DMS53 treated with DMSO at 0.1 percent for 48 hours (cell line): ENCODE data around the gene SNF8.

Experiments
- DNase-seq: peaks from one replicate; lab custom pipeline; 2025; ENCODE audit not compliant: unreplicated experiment; lab: John Stamatoyannopoulos, UW

The SNF8 gene

DNA sequence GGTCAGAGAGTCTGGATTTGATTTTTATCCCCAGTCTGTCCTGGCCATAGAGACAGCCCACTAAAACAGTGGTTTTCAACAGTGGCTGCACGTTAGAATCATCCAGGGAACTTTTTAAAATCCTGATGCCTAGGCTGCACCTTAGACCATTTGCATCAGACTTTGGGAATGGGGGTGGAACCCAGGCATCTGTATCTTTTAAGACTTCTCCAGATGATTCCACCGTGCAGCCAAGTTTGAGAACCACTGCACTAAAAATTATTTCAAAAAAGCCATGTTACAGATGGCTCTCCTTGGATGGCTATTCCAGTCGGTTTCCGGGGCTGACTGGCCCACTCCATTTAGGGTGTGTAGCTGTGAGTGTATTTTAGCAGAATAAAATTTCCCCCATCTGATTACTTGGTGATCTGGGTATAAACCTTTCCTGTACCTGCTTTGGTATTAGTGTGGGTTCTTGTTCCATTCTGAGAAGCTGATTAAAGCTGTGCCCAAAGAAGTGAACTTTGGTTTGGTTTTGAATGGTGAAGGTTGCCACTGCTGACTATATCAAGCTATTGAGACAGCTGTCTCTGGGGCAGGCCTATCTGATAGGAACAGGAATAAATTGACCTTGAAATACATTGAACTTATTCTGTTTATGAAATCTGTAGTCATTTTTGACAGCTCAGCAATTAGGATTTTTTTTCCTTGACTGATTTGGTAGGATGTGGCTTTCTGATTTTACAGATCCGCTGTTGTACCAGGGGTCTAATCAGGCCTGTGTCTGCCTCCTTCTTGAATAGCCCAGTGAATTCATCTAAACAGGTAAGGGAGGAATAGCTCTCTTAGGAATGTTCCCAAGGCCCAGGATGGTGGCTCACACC is 50.8 kb downstream of the SNF8 start:
- no peak for DNase-seq

GRCh38 chr17:48892940-48893645 is 51.5 kb downstream of the SNF8 start:
- no peak for DNase-seq

GRCh38 chr17:48890086-48890485 is 54.6 kb downstream of the SNF8 start:
- no peak for DNase-seq

DNA sequence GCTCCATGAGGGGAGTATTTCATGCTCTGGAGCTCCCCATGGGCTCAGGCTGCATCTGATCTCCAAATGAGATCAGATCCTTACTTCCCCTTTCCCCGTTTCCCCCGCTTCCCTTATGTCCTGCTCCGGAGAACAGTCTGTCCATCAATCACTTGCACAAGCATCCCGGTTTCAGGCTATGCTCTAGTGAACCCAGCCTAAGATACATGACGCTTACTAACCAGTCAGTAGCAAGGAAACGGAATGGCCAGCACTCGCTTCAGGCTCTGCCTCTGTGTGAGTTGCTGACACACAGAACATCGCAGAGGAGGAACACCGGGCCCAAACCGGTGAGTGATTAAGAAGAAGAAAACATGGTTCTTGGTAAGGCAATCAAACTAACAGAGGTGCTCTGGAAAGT is 61.5 kb downstream of the SNF8 start:
- no peak for DNase-seq

DNA sequence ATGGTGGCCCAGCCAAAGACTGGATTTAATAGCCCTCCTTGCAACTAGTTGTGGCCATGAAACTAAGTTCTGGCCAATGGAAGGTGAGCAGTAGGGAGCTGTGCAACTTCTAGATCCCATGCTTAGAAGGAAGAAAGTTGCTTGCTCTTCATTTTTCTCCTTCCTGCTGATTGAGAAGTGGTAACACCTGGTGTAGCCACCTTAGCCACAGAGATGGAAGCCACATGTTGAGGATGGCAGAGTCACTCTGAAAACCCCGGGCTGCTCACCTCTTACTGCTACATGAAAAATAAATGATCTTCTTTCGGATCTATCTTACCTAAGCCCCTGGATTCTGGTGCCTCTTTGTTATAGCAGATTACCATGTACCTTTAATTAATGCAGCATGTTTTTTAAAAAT is 62.4 kb downstream of the SNF8 start:
- DNase-seq, result no peak
